Measurements from ENCODE around the gene IL21R. TPM values are rescaled to one million over a fixed set of nuclear protein-coding genes. Genes with fewer than 3 reads are reported as not detected.
"Not testable (repeated sequence)": the region's sequence is repeated elsewhere in the genome, so short reads cannot be mapped to it uniquely, and the experiment has no call there.

The IL21R gene
- total and polyA plus RNA-seq, 12 donors: 0.08 to 2.6 (median 0.42) TPM; not detected in 1

GRCh38 chr16:27407133-27407532 lies 5.2 kb downstream of the IL21R start:
- Histone ChIP-seq H3K9me3 (replicated peaks in 1 of 3) (no peaks in the 10 kb centered on the region), H3K36me3 (replicated peaks in 1 of 2) (no peaks in the 10 kb centered on the region), H3K27me3 (peaks cover 5% of the 10 kb centered on the region), H3K27ac (no peak overlapping the region), H3K4me1 (replicated peaks in 1 of 2) (peaks cover 0 to 5% of the 10 kb centered on the region in 2 donors), H3K4me3 (no peak overlapping the region)
- no peak for DNase-seq
- TF ChIP-seq, protein P1, sequence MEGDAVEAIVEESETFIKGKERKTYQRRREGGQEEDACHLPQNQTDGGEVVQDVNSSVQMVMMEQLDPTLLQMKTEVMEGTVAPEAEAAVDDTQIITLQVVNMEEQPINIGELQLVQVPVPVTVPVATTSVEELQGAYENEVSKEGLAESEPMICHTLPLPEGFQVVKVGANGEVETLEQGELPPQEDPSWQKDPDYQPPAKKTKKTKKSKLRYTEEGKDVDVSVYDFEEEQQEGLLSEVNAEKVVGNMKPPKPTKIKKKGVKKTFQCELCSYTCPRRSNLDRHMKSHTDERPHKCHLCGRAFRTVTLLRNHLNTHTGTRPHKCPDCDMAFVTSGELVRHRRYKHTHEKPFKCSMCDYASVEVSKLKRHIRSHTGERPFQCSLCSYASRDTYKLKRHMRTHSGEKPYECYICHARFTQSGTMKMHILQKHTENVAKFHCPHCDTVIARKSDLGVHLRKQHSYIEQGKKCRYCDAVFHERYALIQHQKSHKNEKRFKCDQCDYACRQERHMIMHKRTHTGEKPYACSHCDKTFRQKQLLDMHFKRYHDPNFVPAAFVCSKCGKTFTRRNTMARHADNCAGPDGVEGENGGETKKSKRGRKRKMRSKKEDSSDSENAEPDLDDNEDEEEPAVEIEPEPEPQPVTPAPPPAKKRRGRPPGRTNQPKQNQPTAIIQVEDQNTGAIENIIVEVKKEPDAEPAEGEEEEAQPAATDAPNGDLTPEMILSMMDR (IDR thresholded peaks at IDR 0.05): no peak
- TF ChIP-seq POLR2A (IDR thresholded peaks at IDR 0.05): no peak
- 72 to 85% (median 79%) methylated on average over 2 of the region's 2 CpGs for WGBS, 4 donors
- intact Hi-C loops (cut with DNase I): no loop called here

- H3K27me3 ChIP-seq: peaks cover 5% of the 10 kb centered on the region
- no peaks in the 10 kb centered on the region for H3K4me1 ChIP-seq (replicated peaks in 1 of 2)
- peaks cover 0 to 6% (median 0%) of the 10 kb centered on the region in 3 donors for H3K9me3 ChIP-seq (replicated peaks in 1 of 3)
- H3K36me3 ChIP-seq (replicated peaks in 1 of 2): no peaks in the 10 kb centered on the region
- 63 to 80% (median 72%) methylated on average over 3 of the region's 3 CpGs for WGBS, 4 donors
- no peak for DNase-seq
- no peak overlapping the region for H3K27ac ChIP-seq
- no peak overlapping the region for H3K4me3 ChIP-seq
- intact Hi-C loops (cut with DNase I): no loop called here
- TF ChIP-seq POLR2A (IDR thresholded peaks at IDR 0.05): no peak
- TF ChIP-seq, protein P1 (IDR thresholded peaks at IDR 0.05): no peak
Measured at GRCh38 chr16:27408012-27408601, 6.1 kb downstream of the IL21R start.

DNA sequence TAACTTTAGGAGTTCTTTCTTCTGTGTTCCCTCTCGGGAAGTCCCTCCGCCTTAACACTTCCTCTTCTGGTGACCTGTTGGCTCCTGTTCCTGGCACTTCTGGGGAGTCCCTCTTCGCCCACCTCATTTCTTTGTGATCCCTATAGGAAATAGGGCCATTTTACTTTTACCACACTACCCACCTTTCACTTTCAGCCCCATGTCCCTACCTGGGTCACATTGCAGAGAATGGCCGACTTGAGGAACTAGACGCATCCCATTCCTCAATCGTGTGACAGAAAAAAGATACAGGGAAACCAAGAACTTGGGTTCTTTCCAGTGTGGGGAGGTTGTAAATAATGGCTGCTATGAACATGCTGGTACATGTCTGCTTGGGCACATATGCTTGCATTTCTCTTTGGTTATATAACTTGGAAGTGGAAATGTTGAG lies 6.6 kb downstream of the IL21R start:
- TF ChIP-seq POLR2A (IDR thresholded peaks at IDR 0.05): no peak
- TF ChIP-seq, protein P1 (IDR thresholded peaks at IDR 0.05): no peak
- intact Hi-C loops (cut with DNase I): no loop called here
- Histone ChIP-seq H3K9me3 (replicated peaks in 1 of 3) (peaks cover 0 to 6% (median 0%) of the 10 kb centered on the region in 3 donors), H3K27me3 (peaks cover 5% of the 10 kb centered on the region), H3K4me3 (no peak overlapping the region), H3K27ac (no peak overlapping the region), H3K4me1 (replicated peaks in 1 of 2) (no peaks in the 10 kb centered on the region), H3K36me3 (replicated peaks in 1 of 2) (no peaks in the 10 kb centered on the region)
- WGBS, 4 donors: 63 to 73% (median 68%) methylated on average over 6 of the region's 6 CpGs
- no peak for DNase-seq

DNA sequence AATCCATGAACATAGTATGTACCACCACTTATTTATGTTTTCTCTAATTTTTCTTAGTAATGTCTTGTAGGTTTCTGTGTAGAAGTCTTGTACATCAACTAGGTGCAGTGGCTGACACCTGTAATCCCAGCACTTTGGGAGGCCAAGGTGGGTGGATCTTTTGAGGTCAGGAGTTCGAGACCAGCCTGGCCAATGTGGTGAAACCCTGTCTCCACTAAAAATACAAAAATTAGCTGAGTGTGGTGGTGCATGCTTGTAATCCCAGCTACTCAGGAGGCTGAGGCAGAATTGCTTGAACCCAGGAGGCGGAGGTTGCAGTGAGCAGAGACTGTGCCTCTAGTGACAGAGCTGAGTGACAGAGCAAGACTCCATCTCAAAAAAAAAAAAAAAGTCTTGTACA lies 8.0 kb downstream of the IL21R start:
- H3K4me3 ChIP-seq; H3K27ac ChIP-seq; DNase-seq; H3K36me3 ChIP-seq (replicated peaks in 1 of 2); H3K9me3 ChIP-seq (replicated peaks in 1 of 3); H3K4me1 ChIP-seq (replicated peaks in 1 of 2); H3K27me3 ChIP-seq; intact Hi-C loops (cut with DNase I): not testable (repeated sequence)
- 82 to 94% (median 88%) methylated on average over 2 of the region's 2 CpGs for WGBS, 4 donors

DNA sequence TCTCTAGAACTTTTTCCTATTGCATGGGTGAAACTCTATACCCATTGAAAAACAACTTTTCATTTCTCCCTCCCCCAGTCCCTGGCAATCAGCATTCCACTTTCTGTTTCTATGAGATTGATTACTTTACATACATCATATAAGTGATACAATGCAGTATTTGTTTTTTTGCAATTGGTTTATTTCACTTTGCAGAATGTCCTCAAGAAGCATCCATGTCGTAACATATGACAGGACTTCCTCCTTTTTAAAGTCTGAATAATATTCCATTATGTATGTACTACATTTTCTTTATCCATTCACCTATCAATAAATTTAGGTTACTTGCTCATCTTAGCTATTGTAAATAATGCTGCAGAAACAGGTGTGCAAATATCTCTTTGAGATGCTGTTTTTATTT lies 8.8 kb downstream of the IL21R start:
- intact Hi-C loops (cut with DNase I): no loop called here
- TF ChIP-seq POLR2A (IDR thresholded peaks at IDR 0.05): no peak
- TF ChIP-seq, protein P1 (IDR thresholded peaks at IDR 0.05): no peak
- H3K27me3 ChIP-seq: no peaks in the 10 kb centered on the region
- WGBS, 4 donors: 63 to 73% (median 67%) methylated on average over 1 of the region's 1 CpG
- H3K4me3 ChIP-seq: no peak overlapping the region
- no peaks in the 10 kb centered on the region for H3K4me1 ChIP-seq (replicated peaks in 1 of 2)
- no peaks in the 10 kb centered on the region for H3K36me3 ChIP-seq (replicated peaks in 1 of 2)
- DNase-seq: no peak
- no peak overlapping the region for H3K27ac ChIP-seq
- H3K9me3 ChIP-seq (replicated peaks in 1 of 3): peaks cover 0 to 6% (median 0%) of the 10 kb centered on the region in 3 donors

All from adrenal gland (tissue), 12 donors.